ENCODE data around the gene MX1. TPM values are rescaled to one million over a fixed set of nuclear protein-coding genes. Genes with fewer than 3 reads are reported as not detected.

Gene MX1
- total and polyA plus RNA-seq, 2 experiments from 2014 or later: 2.1 to 6.5 TPM

DNA sequence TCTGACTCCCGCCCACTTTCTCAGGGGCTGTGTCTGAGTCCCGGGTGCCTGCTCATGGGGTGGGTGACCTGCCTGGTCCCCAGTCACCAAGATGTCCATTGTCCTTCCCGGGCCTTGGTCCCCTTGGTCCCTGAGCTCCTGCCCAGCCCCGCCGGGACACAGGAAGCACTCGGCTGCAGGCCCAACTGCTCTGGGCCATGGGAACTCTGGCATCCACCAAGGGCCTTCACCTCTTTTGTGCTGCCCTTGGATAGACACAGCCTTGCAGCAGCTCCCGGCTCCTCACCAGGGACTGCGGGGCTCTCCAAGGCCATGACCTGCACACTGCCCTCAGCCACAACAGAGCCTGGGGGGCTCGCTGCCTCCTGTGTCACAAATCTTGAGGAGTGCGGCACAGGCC lies 22.1 kb upstream of the MX1 start:
- no peaks in the 10 kb centered on the region for H3K4me1 Mint-ChIP-seq
- no peak for TF ChIP-seq JUNB (IDR thresholded peaks at IDR 0.05; ENCODE audit: unreplicated experiment)
- no peak for TF ChIP-seq EZH2 (IDR thresholded peaks at IDR 0.05; ENCODE audit: low read depth, unreplicated experiment)
- TF ChIP-seq, protein P1, sequence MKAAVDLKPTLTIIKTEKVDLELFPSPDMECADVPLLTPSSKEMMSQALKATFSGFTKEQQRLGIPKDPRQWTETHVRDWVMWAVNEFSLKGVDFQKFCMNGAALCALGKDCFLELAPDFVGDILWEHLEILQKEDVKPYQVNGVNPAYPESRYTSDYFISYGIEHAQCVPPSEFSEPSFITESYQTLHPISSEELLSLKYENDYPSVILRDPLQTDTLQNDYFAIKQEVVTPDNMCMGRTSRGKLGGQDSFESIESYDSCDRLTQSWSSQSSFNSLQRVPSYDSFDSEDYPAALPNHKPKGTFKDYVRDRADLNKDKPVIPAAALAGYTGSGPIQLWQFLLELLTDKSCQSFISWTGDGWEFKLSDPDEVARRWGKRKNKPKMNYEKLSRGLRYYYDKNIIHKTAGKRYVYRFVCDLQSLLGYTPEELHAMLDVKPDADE (IDR thresholded peaks at IDR 0.05): no peak
- no peak for TF ChIP-seq ZNF331 (CRISPR knock-in tag; IDR thresholded peaks at IDR 0.05; ENCODE audit: low read depth)
- TF ChIP-seq NANOG (IDR thresholded peaks at IDR 0.05; ENCODE audit: borderline replicate concordance): no peak
- no peak for TF ChIP-seq CREB1 (CRISPR knock-in tag; IDR thresholded peaks at IDR 0.05; ENCODE audit: low read depth)
- TF ChIP-seq CTCF (conservative IDR thresholded peaks at IDR 0.05; ENCODE audit: low read depth in 2 of 2): no peak
- TF ChIP-seq ZNF114 (CRISPR knock-in tag; IDR thresholded peaks at IDR 0.05): no peak
- no peak for TF ChIP-seq STAT1 (IDR thresholded peaks at IDR 0.05; ENCODE audit: unreplicated experiment)
- TF ChIP-seq ZNF462 (CRISPR knock-in tag; IDR thresholded peaks at IDR 0.05): no peak
- no peak for TF ChIP-seq EZH2phosphoT487 (IDR thresholded peaks at IDR 0.05; ENCODE audit: unreplicated experiment)
- no peak overlapping the region for H3K27ac Mint-ChIP-seq
- no peaks in the 10 kb centered on the region for H3K4me1 ChIP-seq (ENCODE audit: insufficient read depth)
- no peak for ATAC-seq
- no peak overlapping the region for H3K4me3 ChIP-seq
- H3K27me3 Mint-ChIP-seq (ENCODE audit: insufficient read depth, low read depth, poor library complexity): peaks cover 6% of the 10 kb centered on the region
- no peaks in the 10 kb centered on the region for H3K79me2 ChIP-seq (replicated peaks; ENCODE audit: insufficient read depth)
- DNase-seq (ENCODE audit: low spot score): no peak
- no peaks in the 10 kb centered on the region; the same call in 1 of the 2 replicates for H3K36me3 ChIP-seq (ENCODE audit: insufficient read depth)
- no peaks in the 10 kb centered on the region for H3K9me3 Mint-ChIP-seq
- no peak overlapping the region for H2AFZ ChIP-seq
- H3K27ac ChIP-seq (ENCODE audit: low read depth): no peak overlapping the region
- H3F3A ChIP-seq (replicated peaks; ENCODE audit: low read depth): no peaks in the 10 kb centered on the region
- no peaks in the 10 kb centered on the region; the same call in 2 of the 3 replicates for H3K36me3 Mint-ChIP-seq (ENCODE audit: low read depth)
- no peaks in the 10 kb centered on the region for H4K20me1 ChIP-seq (replicated peaks; ENCODE audit: insufficient read depth)
- H3K4me3 Mint-ChIP-seq: no peak overlapping the region
- H3K27me3 ChIP-seq (ENCODE audit: insufficient read depth): no peaks in the 10 kb centered on the region
- no peak overlapping the region for H3K4me2 ChIP-seq
- no peaks in the 10 kb centered on the region for H3K9me2 ChIP-seq (ENCODE audit: insufficient read depth)
